ENCODE results near the gene ONECUT1. TPM values are rescaled to one million over a fixed set of nuclear protein-coding genes. Genes with fewer than 3 reads are reported as not detected.

The ONECUT1 gene
- total and polyA plus RNA-seq, 10 donors: not detected

DNA sequence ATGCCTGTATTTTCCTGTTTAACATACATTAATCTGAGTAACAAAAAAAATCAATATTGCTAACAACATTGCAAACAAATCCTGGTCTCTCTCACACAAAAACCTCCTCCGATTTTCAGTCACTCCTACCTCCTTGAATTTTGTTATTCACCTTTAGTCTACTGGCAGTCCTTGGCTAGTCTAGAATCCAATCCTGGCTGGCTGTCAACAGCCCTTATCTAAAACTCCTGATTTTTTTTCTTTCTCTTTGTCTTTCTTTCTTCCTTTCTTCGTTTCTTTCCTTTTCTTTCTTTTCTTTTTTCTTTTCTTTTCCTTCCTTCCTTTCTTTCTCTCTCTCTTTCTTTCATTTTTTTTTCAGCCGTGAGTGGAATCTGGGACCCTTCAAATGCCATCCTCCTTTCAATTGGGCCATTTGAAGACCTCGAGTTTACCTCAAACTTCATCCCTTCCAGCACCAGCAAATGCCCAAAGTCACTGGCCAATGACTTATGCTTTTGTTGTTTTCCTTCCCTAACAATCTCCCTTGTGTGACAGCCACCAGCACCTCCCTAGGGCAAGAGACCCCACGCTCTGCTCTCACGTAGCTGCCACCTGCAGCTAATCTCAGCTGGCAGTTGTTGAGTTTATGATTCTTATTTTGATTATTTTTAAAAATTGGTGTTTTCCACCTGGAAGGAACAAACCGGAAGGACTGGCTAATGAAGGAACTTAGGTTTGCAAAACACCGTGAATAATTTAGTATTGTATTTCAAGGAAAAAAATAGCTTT lies 6.8 kb upstream of the ONECUT1 start:
- no peak for TF ChIP-seq POLR2A (IDR thresholded peaks at IDR 0.05)
- TF ChIP-seq, protein P1, sequence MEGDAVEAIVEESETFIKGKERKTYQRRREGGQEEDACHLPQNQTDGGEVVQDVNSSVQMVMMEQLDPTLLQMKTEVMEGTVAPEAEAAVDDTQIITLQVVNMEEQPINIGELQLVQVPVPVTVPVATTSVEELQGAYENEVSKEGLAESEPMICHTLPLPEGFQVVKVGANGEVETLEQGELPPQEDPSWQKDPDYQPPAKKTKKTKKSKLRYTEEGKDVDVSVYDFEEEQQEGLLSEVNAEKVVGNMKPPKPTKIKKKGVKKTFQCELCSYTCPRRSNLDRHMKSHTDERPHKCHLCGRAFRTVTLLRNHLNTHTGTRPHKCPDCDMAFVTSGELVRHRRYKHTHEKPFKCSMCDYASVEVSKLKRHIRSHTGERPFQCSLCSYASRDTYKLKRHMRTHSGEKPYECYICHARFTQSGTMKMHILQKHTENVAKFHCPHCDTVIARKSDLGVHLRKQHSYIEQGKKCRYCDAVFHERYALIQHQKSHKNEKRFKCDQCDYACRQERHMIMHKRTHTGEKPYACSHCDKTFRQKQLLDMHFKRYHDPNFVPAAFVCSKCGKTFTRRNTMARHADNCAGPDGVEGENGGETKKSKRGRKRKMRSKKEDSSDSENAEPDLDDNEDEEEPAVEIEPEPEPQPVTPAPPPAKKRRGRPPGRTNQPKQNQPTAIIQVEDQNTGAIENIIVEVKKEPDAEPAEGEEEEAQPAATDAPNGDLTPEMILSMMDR (IDR thresholded peaks at IDR 0.05 in 8 of 11, conservative IDR thresholded peaks at IDR 0.05 in 3 of 11): no peak
- no peak for TF ChIP-seq POLR2AphosphoS5 (IDR thresholded peaks at IDR 0.05)
- Histone ChIP-seq H3K27ac (no peak overlapping the region), H3K4me1 (peaks cover 0 to 29% (median 16%) of the 10 kb centered on the region in 6 donors), H3K27me3 (replicated peaks in 1 of 7) (peaks cover 22 to 100% (median 98%) of the 10 kb centered on the region in 7 donors), H3K9me3 (peaks cover 0 to 17% (median 0%) of the 10 kb centered on the region in 8 donors), H3K4me3 (no peak overlapping the region), H3K36me3 (no peaks in the 10 kb centered on the region)
- no peak for DNase-seq
- 5 to 8% (median 7%) methylated on average over 8 of the region's 8 CpGs for whole genome bisulfite sequencing, 5 donors
- intact Hi-C loops (cut with DNase I; ENCODE audit: low total_unique reads): no loop called here

DNA sequence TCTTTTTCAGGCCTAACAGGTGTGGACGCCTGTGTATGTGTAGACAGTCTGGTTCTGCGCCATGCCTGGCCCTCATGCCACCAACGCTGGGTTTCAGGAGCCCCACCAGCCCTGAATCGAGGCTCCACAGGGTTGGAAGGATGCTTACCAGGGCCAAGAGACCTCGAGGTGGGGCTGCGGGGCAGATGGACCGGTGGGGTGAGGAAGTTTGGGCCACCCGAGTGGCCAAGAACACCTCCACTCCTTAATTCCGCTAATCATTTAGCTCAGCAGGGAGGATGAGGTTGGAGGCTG lies 6.0 kb upstream of the ONECUT1 start:
- no peak for DNase-seq
- Histone ChIP-seq H3K4me1 (peaks cover 0 to 33% (median 18%) of the 10 kb centered on the region in 6 donors), H3K4me3 (no peak overlapping the region), H3K9me3 (peaks cover 0 to 9% (median 0%) of the 10 kb centered on the region in 8 donors), H3K27me3 (replicated peaks in 1 of 7) (peaks cover 15 to 100% (median 98%) of the 10 kb centered on the region in 7 donors), H3K36me3 (no peaks in the 10 kb centered on the region), H3K27ac (no peak overlapping the region)
- intact Hi-C loops (cut with DNase I; ENCODE audit: low total_unique reads): no loop called here
- TF ChIP-seq POLR2AphosphoS5 (IDR thresholded peaks at IDR 0.05): no peak
- TF ChIP-seq, protein P1 (IDR thresholded peaks at IDR 0.05 in 8 of 11, conservative IDR thresholded peaks at IDR 0.05 in 3 of 11): no peak
- no peak for TF ChIP-seq POLR2A (IDR thresholded peaks at IDR 0.05)
- 7 to 9% (median 8%) methylated on average over 8 to 9 of the region's 9 CpGs for WGBS, 5 donors

DNA sequence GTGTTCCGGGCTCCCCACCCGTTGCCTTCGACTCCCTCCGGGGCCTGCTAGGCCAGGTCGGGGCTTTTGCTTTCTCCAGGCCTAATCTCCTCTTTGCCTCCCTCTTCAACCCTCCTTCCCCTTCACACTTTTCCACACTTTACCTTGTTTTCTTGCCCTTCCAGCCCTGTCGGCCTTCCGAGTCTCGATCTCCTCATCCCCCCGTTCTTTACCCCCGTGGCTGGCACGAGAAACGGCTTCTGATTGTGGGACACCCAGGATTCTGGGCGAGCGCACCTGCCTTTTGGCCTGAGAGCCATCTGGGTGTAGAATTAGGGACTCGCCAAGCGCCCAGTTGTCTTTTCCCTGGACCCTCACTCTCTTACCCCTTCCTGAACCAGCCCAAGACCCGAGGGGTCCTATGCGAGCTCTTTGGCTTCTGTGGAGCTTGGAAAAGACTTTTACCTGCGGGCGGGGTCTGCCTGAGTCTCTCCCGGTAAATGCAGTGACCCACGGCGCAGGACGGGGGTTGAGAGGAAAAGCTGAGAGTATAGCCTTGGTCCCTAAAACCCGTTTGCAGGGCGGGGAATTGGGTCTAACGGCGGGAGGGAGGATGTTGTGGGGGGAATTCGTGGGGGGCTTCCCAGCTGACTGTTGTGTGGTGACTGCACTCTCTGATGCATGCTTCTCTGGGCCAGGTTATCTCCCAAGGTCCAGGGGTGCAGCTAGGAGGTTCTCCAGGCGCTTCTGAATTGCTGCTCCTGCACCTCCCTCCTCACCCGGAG lies 5.5 kb upstream of the ONECUT1 start:
- no peak overlapping the region for H3K4me3 ChIP-seq
- no peak overlapping the region for H3K27ac ChIP-seq
- 8 to 10% (median 9%) methylated on average over 30 to 31 of the region's 31 CpGs for WGBS, 5 donors
- no peak for TF ChIP-seq POLR2AphosphoS5 (IDR thresholded peaks at IDR 0.05)
- TF ChIP-seq POLR2A (IDR thresholded peaks at IDR 0.05): no peak
- TF ChIP-seq, protein P1 (IDR thresholded peaks at IDR 0.05 in 8 of 11, conservative IDR thresholded peaks at IDR 0.05 in 3 of 11): no peak
- H3K36me3 ChIP-seq: no peaks in the 10 kb centered on the region
- DNase-seq: no peak
- intact Hi-C loops (cut with DNase I; ENCODE audit: low total_unique reads): no loop called here
- peaks cover 11 to 100% (median 98%) of the 10 kb centered on the region in 7 donors for H3K27me3 ChIP-seq (replicated peaks in 1 of 7)
- H3K4me1 ChIP-seq: peaks cover 0 to 33% (median 23%) of the 10 kb centered on the region in 6 donors
- H3K9me3 ChIP-seq: peaks cover 0 to 8% (median 0%) of the 10 kb centered on the region in 8 donors
